GM19468 (cell line): ENCODE results near the gene C1orf52.

Experiments used
- ATAC-seq: cut with Tn5 transposase; IDR thresholded peaks from one replicate; pipeline ENCODE4 v1.9.1; 2021; ENCODE audit warnings: mild to moderate bottlenecking, moderate library complexity, moderate number of reproducible peaks; ENCODE audit not compliant: unreplicated experiment; ENCODE audit errors: extremely low read depth

Gene C1orf52

GRCh38 chr1:85259118-85259911 lies at the start of gene C1orf52:
Gene C1orf52, minus strand, starts transcription at chr1:85259662. Its CDS starts 29 bp downstream, at chr1:85259633.
- ATAC-seq = peak; percentile 95

DNA sequence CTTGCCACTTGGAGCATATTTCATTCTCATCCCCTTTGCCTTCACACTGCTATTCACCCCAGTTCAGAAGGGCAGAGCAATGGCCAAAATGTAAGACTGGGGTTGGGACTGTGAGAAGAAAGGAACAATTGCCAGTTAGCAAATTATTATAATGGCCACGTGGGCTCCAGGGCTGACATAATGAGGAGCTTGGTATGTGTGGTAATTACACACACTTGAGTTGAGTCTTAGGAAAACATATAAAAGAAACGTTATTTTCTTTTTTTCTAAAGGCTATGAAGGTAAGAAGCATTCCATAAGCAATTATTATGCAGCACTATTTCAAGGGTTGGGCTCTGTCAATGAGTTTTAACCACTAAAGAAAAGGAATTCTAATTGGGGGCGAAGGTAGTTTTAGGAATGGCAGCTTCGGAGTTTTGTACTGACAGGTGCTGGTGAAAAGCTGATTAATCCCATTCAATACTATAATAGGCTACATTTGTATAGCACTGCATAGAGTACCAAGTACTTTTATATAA lies 49.4 kb upstream of the C1orf52 start:
- ATAC-seq = no peak

DNA sequence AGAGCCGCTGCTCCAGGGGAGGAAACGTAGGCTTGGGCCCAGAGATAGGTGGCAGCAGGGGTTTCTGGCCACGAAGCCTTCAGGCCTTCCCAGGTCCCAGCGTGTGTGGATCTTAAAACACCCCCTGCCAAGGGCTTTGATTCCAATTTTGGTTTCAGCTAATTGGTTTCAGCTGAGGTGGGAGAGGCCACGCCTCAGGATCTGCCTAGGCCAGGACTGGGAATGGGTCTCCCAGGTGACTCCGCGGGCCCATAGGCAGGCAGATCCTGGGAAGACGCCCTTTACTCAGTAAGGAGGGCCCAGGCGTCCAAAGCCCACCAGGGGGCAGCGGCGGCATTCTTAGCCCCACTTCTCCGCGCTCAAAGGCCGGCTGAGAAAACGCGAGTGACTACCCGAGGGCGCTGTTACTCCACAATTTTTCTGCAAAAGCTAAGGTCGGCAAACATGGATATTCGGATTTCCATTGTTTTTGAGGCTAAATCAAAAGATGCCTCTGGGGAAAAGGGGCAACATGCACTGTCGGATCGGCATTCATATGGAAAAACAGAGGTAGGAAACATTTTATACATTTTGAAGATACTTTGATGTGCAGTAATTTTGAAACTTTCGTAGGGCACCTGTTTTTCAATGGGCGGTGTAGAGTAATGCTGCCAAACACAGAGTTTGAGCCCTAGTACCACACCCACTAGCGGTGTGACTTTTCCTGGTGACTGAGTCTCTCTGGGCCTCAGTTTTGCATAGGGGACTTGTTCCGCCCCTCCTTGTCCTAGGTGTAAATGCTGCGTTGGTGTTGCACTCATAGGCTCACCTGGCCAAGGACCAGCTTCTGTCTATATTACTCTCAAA lies 48.7 kb upstream of the C1orf52 start:
- peak; percentile 67 for ATAC-seq

GRCh38 chr1:85306236-85306635 lies 46.8 kb upstream of the C1orf52 start:
- ATAC-seq = no peak

- ATAC-seq = no peak
Measured at GRCh38 chr1:85303440-85304162, 44.1 kb upstream of the C1orf52 start.

DNA sequence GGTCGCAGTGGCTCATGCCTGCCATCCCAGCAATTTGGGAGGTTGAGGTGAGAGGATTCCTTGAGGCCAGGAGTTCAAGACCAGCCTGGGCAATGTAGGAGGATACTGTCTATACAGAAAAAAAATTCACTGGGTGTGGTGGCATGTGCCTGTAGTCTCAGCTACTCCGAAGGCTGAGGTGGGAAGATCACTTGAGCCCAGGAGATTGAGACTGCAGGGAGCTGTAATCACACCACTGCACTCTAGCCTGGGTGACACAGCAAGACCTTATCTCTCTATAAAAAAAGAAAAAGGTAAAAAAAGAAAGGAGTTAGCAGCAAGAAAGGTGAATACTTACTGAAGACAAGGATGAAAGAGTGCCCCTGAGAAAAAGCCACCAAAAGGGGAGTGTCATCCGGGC lies 40.7 kb upstream of the C1orf52 start:
- no peak for ATAC-seq

- peak; percentile 73 for ATAC-seq
Measured at GRCh38 chr1:85297855-85298629, 38.6 kb upstream of the C1orf52 start.

GRCh38 chr1:85297538-85297854 lies 38.0 kb upstream of the C1orf52 start:
- no peak for ATAC-seq

DNA sequence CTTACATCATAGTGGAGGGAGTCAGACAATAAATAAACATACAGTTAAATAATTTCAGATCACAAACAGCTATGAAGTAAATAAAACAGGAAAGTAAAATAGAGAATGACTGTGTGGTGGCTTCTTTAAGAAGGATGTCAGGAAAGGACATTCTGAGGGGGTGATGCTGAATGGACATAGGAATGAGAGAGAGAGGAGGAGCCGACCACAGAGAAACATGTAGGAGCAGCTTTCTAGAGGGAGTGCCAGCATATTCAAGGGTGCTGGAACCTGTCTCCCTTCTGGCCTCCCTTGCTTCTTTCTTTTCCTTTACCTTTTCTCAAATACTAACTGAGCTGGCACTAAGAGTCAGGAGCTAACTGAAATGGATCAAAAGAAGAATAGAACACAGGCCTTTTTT lies 37.5 kb upstream of the C1orf52 start:
- no peak for ATAC-seq

DNA sequence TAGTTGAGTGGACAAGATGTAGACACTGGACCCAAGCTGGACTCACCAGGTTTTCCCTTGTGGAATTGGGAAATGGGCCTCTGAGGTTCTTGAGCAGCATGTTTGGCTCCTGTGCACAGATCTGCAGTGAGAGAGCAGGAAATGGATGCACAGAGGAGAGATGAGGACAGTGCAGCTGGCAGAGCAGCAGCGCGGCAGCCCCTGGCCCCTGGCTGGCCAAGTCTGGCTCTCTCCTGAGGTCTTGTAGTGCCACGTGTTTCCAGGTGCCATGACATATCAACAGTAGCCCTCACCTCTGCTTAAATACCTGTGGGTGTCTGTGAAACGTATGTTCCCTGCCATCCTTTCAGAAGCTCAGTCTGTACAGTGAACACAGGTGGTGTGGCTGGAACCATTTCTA lies 36.2 kb upstream of the C1orf52 start:
- ATAC-seq = no peak

DNA sequence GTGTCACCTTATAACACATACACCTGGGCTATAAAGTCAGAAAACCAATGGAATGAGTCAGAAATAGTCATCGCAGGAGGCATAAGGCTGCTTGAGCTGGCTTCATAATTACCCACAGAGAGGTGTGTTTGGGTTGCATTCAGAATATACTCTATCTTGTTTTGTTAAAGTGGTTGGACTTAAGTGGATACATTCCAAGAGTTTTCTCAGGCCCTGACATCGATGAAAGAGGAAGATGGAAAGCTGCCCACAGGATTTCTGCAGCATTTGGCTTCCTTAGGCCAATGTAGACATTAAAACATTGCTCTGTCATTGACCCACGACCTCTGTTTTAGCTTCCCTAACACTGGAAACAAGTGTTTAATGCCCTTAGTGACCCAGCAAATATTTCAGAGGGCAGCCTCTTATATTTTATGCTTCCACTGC lies 35.6 kb upstream of the C1orf52 start:
- ATAC-seq = no peak

GRCh38 chr1:85290826-85291225 lies 31.4 kb upstream of the C1orf52 start:
- ATAC-seq = no peak

GRCh38 chr1:85289848-85290335 lies 30.4 kb upstream of the C1orf52 start:
- ATAC-seq = no peak

- no peak for ATAC-seq
Measured at GRCh38 chr1:85289207-85289847, 29.9 kb upstream of the C1orf52 start.

DNA sequence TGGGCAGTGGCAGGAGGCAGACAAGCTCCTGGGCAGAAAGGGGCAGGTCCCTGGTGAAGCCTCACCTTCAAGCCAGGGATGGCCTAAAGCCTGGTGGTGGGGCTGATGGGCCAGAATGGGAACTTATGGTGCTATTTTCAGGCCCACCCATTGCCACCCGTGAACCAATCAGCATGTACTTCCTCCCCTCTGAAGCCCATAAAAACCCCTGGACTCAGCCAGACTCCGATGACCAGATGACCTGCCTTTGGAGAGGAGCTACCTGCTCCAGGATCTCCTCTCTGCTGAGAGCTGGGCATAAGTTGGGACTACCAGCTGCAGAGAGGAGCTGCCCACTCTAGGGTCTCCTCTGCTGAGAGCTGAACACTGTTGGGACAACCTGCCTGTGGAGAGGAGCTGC lies 24.7 kb upstream of the C1orf52 start:
- no peak for ATAC-seq

GRCh38 chr1:85283475-85284199 lies 24.2 kb upstream of the C1orf52 start:
- ATAC-seq = no peak

DNA sequence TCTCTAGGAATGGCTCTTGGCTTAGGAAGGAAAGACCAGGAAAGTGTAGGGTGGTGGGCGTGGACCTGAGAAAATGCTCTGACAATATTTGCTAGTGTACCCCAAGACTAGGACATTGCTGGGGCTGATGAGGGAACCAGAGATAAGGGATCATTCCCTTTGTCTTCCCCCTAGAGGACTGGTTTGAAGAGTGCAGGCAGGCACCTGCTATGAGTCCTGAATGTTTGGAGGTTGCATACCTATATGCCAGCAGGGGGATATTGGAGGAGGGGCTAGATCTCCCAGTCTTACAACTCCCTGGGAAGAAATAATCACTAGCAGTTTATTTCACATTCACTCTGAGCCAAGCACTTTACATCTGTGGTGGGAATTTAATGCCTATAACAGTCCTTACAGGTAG lies 23.0 kb upstream of the C1orf52 start:
- no peak for ATAC-seq

DNA sequence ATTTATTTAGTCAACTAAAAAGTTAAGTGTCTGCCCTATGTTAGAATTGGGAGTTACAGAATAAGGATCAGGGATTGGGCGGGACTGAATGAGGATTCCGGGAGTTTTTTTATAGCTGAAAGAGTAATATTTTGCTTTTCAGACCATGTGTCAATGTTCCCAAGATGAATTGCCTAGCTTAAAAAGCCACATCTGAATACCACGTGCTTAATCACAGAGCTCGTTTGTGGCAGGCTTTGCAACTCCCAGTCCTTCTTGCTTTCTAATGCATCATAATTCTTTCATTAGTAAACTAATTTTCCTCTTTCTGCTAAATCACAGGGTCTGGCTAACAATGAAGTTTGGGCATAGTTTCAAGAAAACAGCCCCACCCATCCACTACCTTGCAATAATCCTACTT lies 21.2 kb upstream of the C1orf52 start:
- ATAC-seq = no peak
